Esophagus (tissue), 2 donors: ENCODE results near the gene CAPN10. TPM values are rescaled to one million over a fixed set of nuclear protein-coding genes. Genes with fewer than 3 reads are reported as not detected.
A peak's percentile ranks its signal among the peaks of the same experiment; 100 is the strongest.

Source experiments
- H3K27ac ChIP-seq, 2 donors: one replicate each; pipeline ENCODE4 v1.5.1; 2013; ENCODE audit warnings: low read depth in 2 of 2, mild to moderate bottlenecking in 2 of 2, inconsistent platforms in 1 of 2, low read length in 1 of 2, moderate library complexity in 1 of 2
- H3K27me3 ChIP-seq, 2 donors: one replicate each; pipeline ENCODE4 v1.6.1; 2013; ENCODE audit warnings: low read length in 2 of 2, control low read depth in 1 of 2, mild to moderate bottlenecking in 1 of 2; ENCODE audit not compliant: insufficient read depth in 2 of 2, control insufficient read depth in 1 of 2
- H3K36me3 ChIP-seq, 2 donors: one replicate each; pipeline ENCODE4 v1.6.1; 2013; ENCODE audit warnings: low read length in 1 of 2; ENCODE audit not compliant: control insufficient read depth in 2 of 2, insufficient read depth in 2 of 2
- H3K4me1 ChIP-seq, 2 donors: one replicate each; pipeline ENCODE4 v1.6.1; 2013; ENCODE audit warnings: low read length in 1 of 2; ENCODE audit not compliant: control insufficient read depth in 2 of 2, insufficient read depth in 2 of 2
- H3K4me3 ChIP-seq, 2 donors: one replicate each; pipeline ENCODE4 v1.5.1; 2013; ENCODE audit warnings: low read length in 2 of 2, mild to moderate bottlenecking in 2 of 2, low read depth in 1 of 2, moderate library complexity in 1 of 2
- H3K9me3 ChIP-seq, 2 donors: one replicate each; pipeline ENCODE4 v1.6.1; 2013; ENCODE audit warnings: mild to moderate bottlenecking in 2 of 2, low read depth in 1 of 2, low read length in 1 of 2, moderate library complexity in 1 of 2; ENCODE audit not compliant: control insufficient read depth in 2 of 2, insufficient read depth in 1 of 2
- WGBS, 2 donors: extraction: QIAGEN DNeasy Blood & Tissue Kit; methylation state at CpG; one replicate each; pipeline ENCODE4 v1.1.7; 2013; 5-methylcytosine and 5-hydroxymethylcytosine counted together
- polyA plus RNA-seq, 2 donors: library from polyadenylated mRNA; stranded (reverse); fragments of 200-250 nt; gene quantifications; one replicate each; pipeline ENCODE4 v1.2.3, GENCODE V29; 2013
- donor health status: healthy with polysubstance abuse.
- donor health status: Bipolar disorder and iron deficiency.

CAPN10 gene
- polyA plus RNA-seq, 2 donors: 17.5 to 28.4 TPM

DNA sequence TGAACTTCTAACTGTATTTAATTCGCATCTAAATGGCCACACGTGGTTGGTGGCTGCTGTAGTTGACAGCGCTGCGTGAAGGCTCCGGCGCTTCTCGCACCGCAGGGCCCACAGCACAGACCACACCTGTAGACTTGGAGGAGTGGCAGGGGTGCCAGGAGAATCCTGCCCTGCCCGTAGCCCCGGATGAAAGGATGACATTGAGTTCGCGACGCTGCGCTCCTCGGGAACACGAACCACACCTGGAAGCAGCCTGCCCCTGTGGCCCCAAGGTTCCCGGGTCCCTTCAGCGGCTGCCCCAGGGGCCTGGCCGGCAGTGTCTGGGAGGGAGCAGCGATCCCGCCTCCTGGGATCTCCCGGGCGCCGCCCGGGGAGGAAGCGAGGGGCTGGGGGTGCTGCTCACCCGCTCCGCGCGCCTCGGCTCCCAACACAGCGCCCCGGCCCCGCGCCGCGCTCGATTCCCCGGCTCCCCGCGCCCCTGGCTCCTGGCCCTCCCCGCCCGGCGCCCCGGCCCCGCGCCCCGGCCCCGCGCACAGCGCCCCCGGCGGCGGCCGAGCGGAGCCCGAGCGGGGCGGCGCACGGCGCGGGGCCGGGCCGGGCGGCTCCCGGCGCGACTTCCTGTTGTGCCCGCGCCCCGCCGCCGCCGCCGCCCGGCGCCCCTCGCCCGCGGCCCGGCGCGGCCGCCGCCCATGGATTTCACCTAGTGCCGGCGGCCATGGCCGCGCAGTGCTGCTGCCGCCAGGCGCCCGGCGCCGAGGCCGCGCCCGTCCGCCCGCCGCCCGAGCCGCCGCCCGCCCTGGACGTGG, 18.5 kb upstream of the CAPN10 start, which contains the start of gene RNPEPL1:
Gene RNPEPL1 (plus strand): TSS at position 613 of the 806 bp plus-strand sequence. CDS start 103 bp downstream, at position 716.
- WGBS, 2 donors: 1% methylated on average over 34 to 106 of the region's 106 CpGs
- Histone ChIP-seq H3K27me3 (no peaks in the 10 kb centered on the region), H3K4me1 (peaks cover 32 to 49% of the 10 kb centered on the region in 2 donors), H3K4me3 (peak within 1 kb of the TSS; percentile 80 to 87), H3K27ac (peak within 1 kb of the TSS; percentile 96), H3K9me3 (no peaks in the 10 kb centered on the region), H3K36me3 (peaks cover 0 to 11% of the 10 kb centered on the region in 2 donors)

DNA sequence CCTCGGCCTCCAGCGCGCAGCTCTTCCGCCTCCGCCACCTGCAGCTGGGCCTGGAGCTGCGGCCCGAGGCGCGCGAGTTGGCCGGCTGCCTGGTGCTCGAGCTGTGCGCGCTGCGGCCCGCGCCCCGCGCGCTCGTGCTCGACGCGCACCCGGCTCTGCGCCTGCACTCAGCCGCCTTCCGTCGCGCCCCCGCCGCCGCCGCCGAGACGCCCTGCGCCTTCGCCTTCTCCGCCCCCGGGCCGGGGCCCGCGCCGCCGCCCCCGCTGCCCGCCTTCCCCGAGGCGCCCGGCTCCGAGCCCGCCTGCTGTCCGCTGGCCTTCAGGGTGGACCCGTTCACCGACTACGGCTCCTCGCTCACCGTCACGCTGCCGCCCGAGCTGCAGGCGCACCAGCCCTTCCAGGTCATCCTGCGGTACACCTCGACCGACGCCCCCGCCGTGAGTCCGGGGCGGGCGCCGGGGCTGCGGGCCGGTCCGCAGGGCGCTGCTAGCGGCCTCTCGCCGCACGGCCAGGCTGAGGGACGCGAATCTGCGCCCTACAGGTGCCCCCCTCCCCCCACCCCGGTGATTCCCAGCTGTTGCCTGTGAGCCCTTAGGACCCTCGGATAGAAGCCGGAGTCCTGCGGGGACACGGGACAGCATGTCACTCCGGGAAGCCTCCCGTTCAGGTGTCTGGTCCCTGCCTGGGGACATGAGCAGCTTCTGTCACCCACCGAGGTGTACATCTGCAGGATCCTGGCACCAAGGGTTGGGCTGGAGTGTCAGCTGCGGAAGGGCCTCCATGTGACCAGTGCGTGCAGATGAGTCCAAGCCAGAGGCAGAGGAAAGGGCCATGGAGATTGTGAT, 17.6 kb upstream of the CAPN10 start:
- 1% methylated on average over 62 to 93 of the region's 93 CpGs for WGBS, 2 donors
- Histone ChIP-seq H3K27me3 (no peaks in the 10 kb centered on the region), H3K4me1 (peaks cover 32 to 52% of the 10 kb centered on the region in 2 donors), H3K27ac (peak overlapping the region; percentile 92 to 96), H3K9me3 (no peaks in the 10 kb centered on the region), H3K4me3 (peak overlapping the region; percentile 80 to 87), H3K36me3 (peaks cover 0 to 18% of the 10 kb centered on the region in 2 donors)

DNA sequence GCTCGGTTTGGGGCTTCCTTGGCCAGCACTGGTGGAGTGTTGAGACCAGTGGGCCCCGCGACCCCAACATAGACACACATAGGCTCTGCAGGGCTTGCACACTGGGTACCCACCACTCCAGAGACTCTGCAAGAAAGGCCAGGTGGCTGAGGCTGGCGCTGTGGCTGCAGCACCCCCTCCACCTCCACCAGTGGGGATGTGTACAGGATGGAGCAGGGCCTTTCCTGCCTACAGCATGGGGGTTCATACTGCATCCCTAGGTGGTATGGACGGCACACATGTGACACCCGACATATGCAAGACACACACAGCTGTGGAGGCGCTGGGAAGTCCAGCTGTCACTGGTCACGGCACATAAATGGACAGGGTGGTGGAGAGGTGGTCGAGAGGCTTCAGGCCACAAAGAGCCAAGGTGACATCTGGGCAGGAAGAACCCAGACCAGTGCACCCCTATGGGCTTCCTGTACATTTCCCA, 17.0 kb upstream of the CAPN10 start:
- Histone ChIP-seq H3K9me3 (no peaks in the 10 kb centered on the region), H3K4me3 (peak overlapping the region; percentile 80 to 87), H3K27ac (peak overlapping the region in 1 of 2 donors; percentile 92), H3K4me1 (peaks cover 32 to 53% of the 10 kb centered on the region in 2 donors), H3K36me3 (peaks cover 0 to 24% of the 10 kb centered on the region in 2 donors), H3K27me3 (no peaks in the 10 kb centered on the region)
- WGBS, 2 donors: 70 to 73% methylated on average over 9 of the region's 9 CpGs

DNA sequence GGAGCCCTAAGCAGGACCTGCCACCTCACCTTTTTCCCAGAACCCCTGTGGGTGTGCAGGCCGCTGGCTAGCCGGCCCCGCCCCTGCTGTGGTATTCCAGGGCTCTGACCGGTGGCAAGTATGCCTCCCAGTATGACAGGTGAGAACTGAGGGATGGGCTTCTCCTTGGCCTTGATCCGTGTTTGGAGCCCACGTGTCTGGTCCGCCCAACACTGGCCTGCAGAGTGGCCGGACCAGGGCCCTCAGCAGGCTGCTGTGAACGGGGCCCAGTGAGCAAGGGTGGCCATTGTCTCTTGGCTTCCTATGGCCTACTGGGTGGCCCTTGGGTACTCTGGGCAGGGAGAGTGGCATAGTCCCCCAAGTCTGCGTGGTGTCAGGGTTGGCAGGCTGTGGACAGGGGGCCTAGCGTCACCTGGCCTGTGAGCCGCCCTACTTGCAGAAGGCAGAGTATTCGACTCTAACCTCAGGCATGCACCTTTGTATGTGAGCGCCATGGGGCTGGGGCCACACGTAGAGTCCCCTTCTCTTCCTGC, 16.5 kb upstream of the CAPN10 start:
- Histone ChIP-seq H3K4me3 (peak overlapping the region; percentile 80 to 87), H3K27me3 (no peaks in the 10 kb centered on the region), H3K4me1 (peaks cover 32 to 54% of the 10 kb centered on the region in 2 donors), H3K36me3 (peaks cover 0 to 29% of the 10 kb centered on the region in 2 donors), H3K27ac (peak overlapping the region in 1 of 2 donors; percentile 1), H3K9me3 (no peaks in the 10 kb centered on the region)
- WGBS, 2 donors: 80 to 85% methylated on average over 15 of the region's 15 CpGs

DNA sequence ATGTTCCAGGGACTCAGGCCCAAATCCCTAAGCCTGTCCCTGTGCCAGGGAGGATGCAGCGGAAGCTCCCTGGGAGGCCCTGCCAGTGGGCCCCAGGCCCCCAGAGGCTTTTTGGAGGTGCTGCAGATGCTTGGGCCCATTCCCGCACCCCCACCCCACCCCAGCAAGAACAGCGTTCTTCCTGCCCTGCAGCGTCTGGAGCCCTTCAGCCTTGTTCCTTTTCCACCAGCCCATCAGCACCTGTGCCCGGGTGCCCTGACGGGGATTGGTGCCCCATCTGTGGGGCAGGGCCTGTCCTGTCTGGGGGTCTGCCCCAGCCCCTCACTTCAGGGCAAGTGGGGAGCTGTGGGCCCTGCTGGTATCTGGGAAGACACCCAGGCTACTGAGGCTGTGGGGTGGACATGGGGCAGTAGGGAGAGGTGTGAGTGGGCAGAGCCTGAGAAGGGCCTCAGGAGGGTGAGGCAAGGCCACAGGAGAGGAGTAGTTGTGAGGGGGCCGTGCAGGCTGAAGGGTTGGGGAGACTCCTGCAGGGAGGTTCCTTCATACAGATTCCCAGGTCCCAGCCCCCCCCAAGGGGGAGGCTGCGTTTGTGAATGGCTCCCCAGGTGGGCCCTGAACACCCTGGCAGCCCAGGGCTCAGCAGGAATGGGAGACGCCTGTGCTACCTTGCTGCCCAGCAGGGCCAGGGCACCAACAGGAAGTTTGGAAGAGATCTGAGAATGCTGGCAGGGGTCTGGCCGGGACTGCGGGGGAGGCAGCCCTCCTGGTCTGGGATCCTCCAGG, 15.8 kb upstream of the CAPN10 start:
- H3K27me3 ChIP-seq: no peaks in the 10 kb centered on the region
- H3K27ac ChIP-seq: peak overlapping the region in 1 of 2 donors; percentile 11
- H3K4me1 ChIP-seq: peaks cover 28 to 55% of the 10 kb centered on the region in 2 donors
- peaks cover 0 to 30% of the 10 kb centered on the region in 2 donors for H3K36me3 ChIP-seq
- H3K4me3 ChIP-seq: no peak overlapping the region
- WGBS, 2 donors: 81 to 84% methylated on average over 11 of the region's 11 CpGs
- H3K9me3 ChIP-seq: no peaks in the 10 kb centered on the region

DNA sequence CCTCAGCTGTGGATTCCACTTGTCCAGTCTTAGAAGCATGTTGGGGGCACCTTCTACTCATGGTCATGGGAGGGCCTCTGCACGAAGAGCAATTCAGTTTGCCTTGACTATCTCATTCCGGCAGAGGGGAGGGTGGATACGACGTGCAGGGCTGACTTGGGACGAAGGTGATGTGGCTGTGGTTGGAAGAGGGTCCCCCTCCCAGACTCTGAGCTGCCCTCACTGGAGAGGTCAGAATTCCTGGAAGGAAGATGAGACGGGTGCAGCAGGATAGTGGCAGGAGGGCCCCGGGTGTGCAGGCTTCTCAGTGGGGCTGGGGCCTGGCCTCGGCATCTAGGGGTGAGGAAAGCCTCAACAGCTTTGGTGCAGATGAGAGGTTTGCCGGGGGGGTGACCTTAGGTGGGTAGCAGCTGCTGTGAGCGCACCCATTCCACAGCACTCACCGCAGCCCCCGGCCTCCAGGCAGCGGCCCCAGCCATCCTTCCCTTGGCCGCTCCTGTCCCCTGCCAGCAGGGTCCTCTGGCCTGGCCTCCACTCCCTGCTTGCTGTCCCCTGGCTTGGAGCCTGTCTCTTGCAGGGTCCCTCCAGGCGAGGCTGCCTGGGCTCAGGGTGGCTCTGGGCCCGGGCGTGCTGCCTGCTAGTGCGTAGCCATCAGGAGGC, 15.1 kb upstream of the CAPN10 start:
- Histone ChIP-seq H3K9me3 (no peaks in the 10 kb centered on the region), H3K36me3 (peaks cover 0 to 36% of the 10 kb centered on the region in 2 donors), H3K4me3 (no peak overlapping the region), H3K27me3 (no peaks in the 10 kb centered on the region), H3K4me1 (peaks cover 24 to 57% of the 10 kb centered on the region in 2 donors), H3K27ac (no peak overlapping the region)
- WGBS, 2 donors: 85 to 90% methylated on average over 18 of the region's 18 CpGs

DNA sequence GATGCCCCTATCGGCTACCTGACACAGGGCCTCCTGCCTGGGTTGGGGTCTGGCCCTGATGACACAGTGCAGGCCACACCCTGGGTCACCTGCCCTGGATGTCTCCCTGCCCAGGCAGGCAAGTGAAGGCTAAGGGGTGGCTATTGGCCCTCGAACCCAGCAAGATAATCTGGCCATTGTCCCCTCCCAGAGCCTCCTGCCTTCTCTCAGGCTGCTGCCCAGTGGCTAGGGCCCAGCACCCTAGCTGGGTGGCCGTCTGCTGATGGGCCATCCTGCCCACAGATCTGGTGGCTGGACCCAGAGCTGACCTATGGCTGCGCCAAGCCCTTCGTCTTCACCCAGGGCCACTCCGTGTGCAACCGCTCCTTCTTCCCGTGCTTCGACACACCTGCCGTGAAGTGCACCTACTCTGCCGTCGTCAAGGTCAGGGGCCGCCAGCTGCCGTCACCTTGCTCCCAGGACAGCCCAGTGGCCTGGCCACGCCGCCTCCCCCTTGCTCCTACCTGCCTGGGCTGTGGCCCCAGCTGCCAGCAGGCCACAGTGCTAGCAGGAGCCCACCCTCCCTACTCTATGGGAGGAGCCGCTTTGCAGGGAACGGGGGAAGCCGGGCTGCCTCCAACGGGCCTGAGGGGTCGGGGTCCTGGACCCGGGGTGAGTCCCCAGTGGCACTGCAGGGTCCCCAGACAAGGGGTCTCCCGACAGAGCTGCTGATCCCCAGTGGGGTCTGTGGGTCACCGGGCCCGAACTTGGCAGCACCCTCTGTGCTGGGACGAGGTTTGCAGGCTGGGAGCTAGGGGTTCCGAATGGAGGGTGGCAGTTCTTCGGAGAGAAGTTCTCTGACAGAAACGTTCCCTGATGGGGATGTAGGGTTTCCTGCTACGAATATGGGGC, 14.1 kb upstream of the CAPN10 start:
- H3K4me3 ChIP-seq: no peak overlapping the region
- H3K27ac ChIP-seq: no peak overlapping the region
- peaks cover 19 to 48% of the 10 kb centered on the region in 2 donors for H3K4me1 ChIP-seq
- peaks cover 0 to 45% of the 10 kb centered on the region in 2 donors for H3K36me3 ChIP-seq
- 88 to 89% methylated on average over 30 of the region's 30 CpGs for WGBS, 2 donors
- no peaks in the 10 kb centered on the region for H3K27me3 ChIP-seq
- H3K9me3 ChIP-seq: no peaks in the 10 kb centered on the region

DNA sequence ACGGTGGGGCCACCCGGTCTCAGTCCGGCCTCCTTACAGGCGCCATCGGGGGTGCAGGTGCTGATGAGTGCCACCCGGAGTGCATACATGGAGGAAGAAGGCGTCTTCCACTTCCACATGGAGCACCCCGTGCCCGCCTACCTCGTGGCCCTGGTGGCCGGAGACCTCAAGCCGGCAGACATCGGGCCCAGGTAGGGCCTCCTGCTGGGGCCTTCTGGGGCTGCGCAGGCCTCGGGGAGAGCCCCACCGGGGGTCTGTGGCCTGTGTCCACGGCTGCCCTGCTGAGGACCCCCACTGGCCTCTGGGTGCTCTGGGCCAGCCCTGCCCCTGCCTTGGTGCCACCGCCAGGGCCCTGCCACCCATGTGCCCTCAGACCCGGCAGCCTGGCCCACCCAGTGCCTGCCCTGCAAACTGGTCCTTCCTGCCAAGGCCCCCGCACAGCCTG, 13.4 kb upstream of the CAPN10 start:
- Histone ChIP-seq H3K27ac (no peak overlapping the region), H3K36me3 (peaks cover 4 to 52% of the 10 kb centered on the region in 2 donors), H3K4me1 (peaks cover 19 to 45% of the 10 kb centered on the region in 2 donors), H3K27me3 (no peaks in the 10 kb centered on the region), H3K4me3 (no peak overlapping the region), H3K9me3 (no peaks in the 10 kb centered on the region)
- 87 to 90% methylated on average over 17 to 20 of the region's 20 CpGs for WGBS, 2 donors
